Sigmoid colon (tissue), 7 donors: Measurements from ENCODE around the gene ZSCAN2. TPM values are rescaled to one million over a fixed set of nuclear protein-coding genes. Genes with fewer than 3 reads are reported as not detected.

Experiments used
- DNase-seq: peaks from one replicate; pipeline ENCODE4 v3.0.0-alpha.2; 2019
- H3K27ac ChIP-seq, 4 donors: fragments of 200-600 bp; sonication (generic); one replicate each; pipeline ENCODE4 v1.5.1; 2016 to 2019; ENCODE audit warnings: mild to moderate bottlenecking in 1 of 4
- H3K27me3 ChIP-seq, 3 donors: fragments of 200-600 bp; sonication (generic); one replicate each; pipeline ENCODE4 v1.5.1; 2019; ENCODE audit warnings: mild to moderate bottlenecking in 1 of 3
- H3K36me3 ChIP-seq, 4 donors: fragments of 200-600 bp; sonication (generic); one replicate each; pipeline ENCODE4 v1.5.1; 2016 to 2019
- H3K4me1 ChIP-seq, 4 donors: fragments of 200-600 bp; sonication (generic); one replicate each; pipeline ENCODE4 v1.5.1; 2017 to 2019
- H3K4me3 ChIP-seq, 4 donors: fragments of 200-600 bp; sonication (generic); one replicate each; pipeline ENCODE4 v1.5.1; 2017 to 2019; ENCODE audit warnings: mild to moderate bottlenecking in 2 of 4, moderate library complexity in 1 of 4
- H3K9me3 ChIP-seq, 4 donors: fragments of 200-600 bp in 3 of 4; sonication (generic) in 3 of 4; one replicate each; pipeline versions ENCODE4 v1.5.1 to v1.6.1; 2013 to 2019
- CTCF ChIP-seq, 4 experiments: fragments of 450-650 bp in 3 of 4; fragments of 200-600 bp in 1 of 4; IDR thresholded peaks; one replicate each; pipeline ENCODE4 v1.5.1; 2016 to 2019; ENCODE audit warnings: antibody characterized with exemption in 4 of 4, mild to moderate bottlenecking in 3 of 4, moderate library complexity in 2 of 4
- EP300 ChIP-seq, 4 donors: sonication (generic); formaldehyde crosslinking; IDR thresholded peaks; one replicate each; pipeline ENCODE4 v1.6.1; 2017; ENCODE audit warnings: antibody characterized with exemption in 4 of 4
- POLR2A ChIP-seq, 2 donors: fragments of 450-650 bp; IDR thresholded peaks; one replicate each; pipeline ENCODE4 v1.6.1; 2016; ENCODE audit warnings: antibody characterized with exemption in 2 of 2, mild to moderate bottlenecking in 2 of 2, moderate library complexity in 2 of 2
- POLR2AphosphoS5 ChIP-seq, 4 donors: sonication (generic); formaldehyde crosslinking; IDR thresholded peaks; one replicate each; pipeline ENCODE4 v1.6.1; 2017; ENCODE audit warnings: antibody characterized with exemption in 4 of 4
- WGBS, 2 donors: extraction: QIAGEN DNeasy Blood & Tissue Kit; methylation state at CpG; one replicate each; pipeline ENCODE4 v1.1.7; 2013; 5-methylcytosine and 5-hydroxymethylcytosine counted together
- intact Hi-C: fragments of 100-400 bp; cut with DNase I; formaldehyde crosslinking; loops from one replicate; pipeline ENCODE4 v1.15.1; 2023
- polyA plus RNA-seq, 3 donors: library from polyadenylated mRNA; stranded (reverse); fragments of 200-250 nt; gene quantifications; one replicate each; pipeline ENCODE4 v1.2.3, GENCODE V29; 2013
- total RNA-seq, 4 donors: library from RNA; depleted of rRNA; stranded (reverse); fragments of >200 nt; gene quantifications; one replicate each; pipeline ENCODE4 v1.1.0, GENCODE V29; 2016
- donor health status: healthy with polysubstance abuse.
- donor health status: Bipolar disorder and iron deficiency.
- donor health status: healthy.

The ZSCAN2 gene
- total and polyA plus RNA-seq, 7 donors = 2.4 to 17.0 (median 5.4) TPM

- DNase-seq = no peak
- no peaks in the 10 kb centered on the region for H3K27me3 ChIP-seq
- peaks cover 0 to 22% (median 10%) of the 10 kb centered on the region in 4 donors for H3K4me1 ChIP-seq
- TF ChIP-seq POLR2A (IDR thresholded peaks at IDR 0.05) (no peak), POLR2AphosphoS5 (IDR thresholded peaks at IDR 0.05) (no peak), EP300 (IDR thresholded peaks at IDR 0.05) (no peak), CTCF (IDR thresholded peaks at IDR 0.05) (peak in 3 of 4 experiments; percentile 39 to 58 (median 54))
- 56 to 70% methylated on average over 1 of the region's 1 CpG for WGBS, 2 donors
- no peak overlapping the region for H3K27ac ChIP-seq
- H3K9me3 ChIP-seq = no peaks in the 10 kb centered on the region
- H3K36me3 ChIP-seq = peaks cover 0 to 5% (median under 1%) of the 10 kb centered on the region in 4 donors
- intact Hi-C loops = no loop called here
- H3K4me3 ChIP-seq = no peak overlapping the region
These were observed 1.8 kb upstream of the ZSCAN2 start for GRCh38 chr15:84598993-84599392.

GRCh38 chr15:84599906-84600305 lies 903 bp upstream of the ZSCAN2 start:
- Histone ChIP-seq H3K4me3 (peak overlapping the region; percentile 77 to 98 (median 91)), H3K36me3 (peaks cover 0 to 14% (median 2%) of the 10 kb centered on the region in 4 donors), H3K9me3 (no peaks in the 10 kb centered on the region), H3K27ac (peak overlapping the region in 3 of 4 donors; percentile 18 to 84 (median 80)), H3K4me1 (peaks cover 0 to 22% (median 10%) of the 10 kb centered on the region in 4 donors), H3K27me3 (no peaks in the 10 kb centered on the region)
- 38 to 77% methylated on average over 10 of the region's 10 CpGs for whole genome bisulfite sequencing, 2 donors
- intact Hi-C loops = loop anchor here (1.0 to 2.0 kb wide), 3 partner anchors 31 to 279 kb away; partner anchors contain the start of gene WDR73
- TF ChIP-seq POLR2AphosphoS5 (IDR thresholded peaks at IDR 0.05) = no peak
- no peak for TF ChIP-seq EP300 (IDR thresholded peaks at IDR 0.05)
- TF ChIP-seq POLR2A (IDR thresholded peaks at IDR 0.05) = no peak
- TF ChIP-seq CTCF (IDR thresholded peaks at IDR 0.05) = no peak
- peak; percentile 66 for DNase-seq

- 0 to 1% methylated on average over 20 of the region's 20 CpGs for WGBS, 2 donors
- Histone ChIP-seq H3K27me3 (no peaks in the 10 kb centered on the region), H3K9me3 (no peaks in the 10 kb centered on the region), H3K4me3 (peak overlapping the region; percentile 77 to 98 (median 91)), H3K4me1 (peaks cover 0 to 22% (median 10%) of the 10 kb centered on the region in 4 donors), H3K27ac (peak overlapping the region; percentile 74 to 84 (median 78)), H3K36me3 (peaks cover 0 to 18% (median 2%) of the 10 kb centered on the region in 4 donors)
- peak; percentile 92 for DNase-seq
- intact Hi-C loops = loop anchor here (1.0 to 2.0 kb wide), 3 partner anchors 30 to 278 kb away; partner anchors contain the start of gene WDR73
- no peak for TF ChIP-seq CTCF (IDR thresholded peaks at IDR 0.05)
- TF ChIP-seq POLR2A (IDR thresholded peaks at IDR 0.05) = no peak
- no peak for TF ChIP-seq EP300 (IDR thresholded peaks at IDR 0.05)
- no peak for TF ChIP-seq POLR2AphosphoS5 (IDR thresholded peaks at IDR 0.05)
These were observed 500 bp upstream of the ZSCAN2 start for GRCh38 chr15:84600331-84600686.

- no peak for DNase-seq
- H3K36me3 ChIP-seq = peaks cover 0 to 28% (median 2%) of the 10 kb centered on the region in 4 donors
- WGBS, 2 donors = 7 to 16% methylated on average over 6 of the region's 6 CpGs
- H3K9me3 ChIP-seq = no peaks in the 10 kb centered on the region
- peak overlapping the region in 2 of 4 donors; percentile 80 to 84 for H3K27ac ChIP-seq
- peak overlapping the region; percentile 77 to 98 (median 91) for H3K4me3 ChIP-seq
- H3K4me1 ChIP-seq = peaks cover 0 to 22% (median 10%) of the 10 kb centered on the region in 4 donors
- no peaks in the 10 kb centered on the region for H3K27me3 ChIP-seq
- intact Hi-C loops = loop anchor here (2.0 kb wide), 2 partner anchors 29 to 277 kb away; no protein-coding TSS in a partner anchor
- TF ChIP-seq EP300 (IDR thresholded peaks at IDR 0.05) = no peak
- no peak for TF ChIP-seq CTCF (IDR thresholded peaks at IDR 0.05)
- TF ChIP-seq POLR2A (IDR thresholded peaks at IDR 0.05) = no peak
- TF ChIP-seq POLR2AphosphoS5 (IDR thresholded peaks at IDR 0.05) = no peak
These were observed 688 bp downstream of the ZSCAN2 start for GRCh38 chr15:84601555-84601838.
